ENCODE data around the gene SCT.

Gene SCT

GRCh38 chr11:643366-643765 is 16.4 kb upstream of the SCT start:
- no peak for DNase-seq

- no peak for DNase-seq
Measured at GRCh38 chr11:641806-642370, 14.9 kb upstream of the SCT start.

GRCh38 chr11:640021-640706 is 13.2 kb upstream of the SCT start:
- no peak for DNase-seq

- no peak for DNase-seq
Measured at GRCh38 chr11:639332-639955, 12.5 kb upstream of the SCT start.

- no peak for DNase-seq
Measured at GRCh38 chr11:638631-639331, 11.8 kb upstream of the SCT start.

- DNase-seq: no peak
Measured at GRCh38 chr11:637593-638521, 10.9 kb upstream of the SCT start.

GRCh38 chr11:637333-637592 is 10.3 kb upstream of the SCT start:
- no peak for DNase-seq

GRCh38 chr11:636511-637332 is 9.7 kb upstream of the SCT start, which contains the start of gene DRD4:
Gene DRD4 (plus strand): TSS chr11:637269. CDS start chr11:637305, 36 bp downstream.
- no peak for DNase-seq

GRCh38 chr11:635945-636510 is 9.0 kb upstream of the SCT start:
- no peak for DNase-seq

- no peak for DNase-seq
Measured at GRCh38 chr11:630871-631270, 3.9 kb upstream of the SCT start.

GRCh38 chr11:629237-629583 is 2.2 kb upstream of the SCT start:
- DNase-seq: peak in 1 of 2 experiments; percentile 18

GRCh38 chr11:628056-628455 is 1.1 kb upstream of the SCT start:
- no peak for DNase-seq

GRCh38 chr11:627308-627576 is 261 bp upstream of the SCT start:
- no peak for DNase-seq

GRCh38 chr11:625636-626268 is 1.2 kb downstream of the SCT start:
- DNase-seq: no peak

GRCh38 chr11:624705-625635 is 2.0 kb downstream of the SCT start, which contains the start of gene CDHR5:
Gene CDHR5 (minus strand): TSS chr11:624955. CDS start chr11:624902, 53 bp downstream.
- no peak for DNase-seq

GRCh38 chr11:623999-624704 is 2.8 kb downstream of the SCT start:
- no peak for DNase-seq

- DNase-seq: no peak
Measured at GRCh38 chr11:623349-623869, 3.6 kb downstream of the SCT start.

- no peak for DNase-seq
Measured at GRCh38 chr11:621838-622237, 5.1 kb downstream of the SCT start.
